Right forelimb (tissue), 1 donor: Measurements from ENCODE around the gene IQGAP3.
"Not testable (repeated sequence)": the region's sequence is repeated elsewhere in the genome, so short reads cannot be mapped to it uniquely, and the experiment has no call there.

Experiments
- DNase-seq: peaks from one replicate; pipeline ENCODE4 v3.0.0-alpha.2; 2018

Gene IQGAP3

DNA sequence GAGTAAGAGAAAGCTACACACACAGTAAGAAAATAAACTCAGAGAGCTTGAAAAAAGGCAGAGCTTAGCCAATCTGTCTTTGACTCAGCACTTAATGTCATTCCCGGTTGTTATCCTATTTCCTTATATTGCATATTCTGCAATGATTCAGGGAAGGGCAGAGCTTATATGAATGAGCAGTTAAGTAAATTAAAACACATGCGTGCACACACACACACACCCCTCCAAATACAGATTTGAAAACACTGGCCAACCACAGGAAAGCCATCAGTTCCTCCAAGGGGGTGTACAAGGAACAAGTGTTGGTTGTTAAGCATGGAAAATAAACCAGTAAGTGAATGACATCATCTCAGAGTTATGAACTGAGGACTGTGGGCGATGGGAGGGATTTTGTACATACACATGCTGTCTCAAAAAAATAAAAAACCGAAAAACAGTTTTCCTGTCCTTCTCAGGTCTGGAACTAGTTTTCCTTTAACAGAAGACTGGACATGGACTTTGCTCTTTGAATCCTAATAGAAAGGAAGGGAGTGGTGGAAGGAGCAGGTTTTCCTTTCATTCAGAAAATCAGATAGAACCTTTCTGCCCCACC lies 1.0 kb downstream of the IQGAP3 start:
- DNase-seq, result no peak

DNA sequence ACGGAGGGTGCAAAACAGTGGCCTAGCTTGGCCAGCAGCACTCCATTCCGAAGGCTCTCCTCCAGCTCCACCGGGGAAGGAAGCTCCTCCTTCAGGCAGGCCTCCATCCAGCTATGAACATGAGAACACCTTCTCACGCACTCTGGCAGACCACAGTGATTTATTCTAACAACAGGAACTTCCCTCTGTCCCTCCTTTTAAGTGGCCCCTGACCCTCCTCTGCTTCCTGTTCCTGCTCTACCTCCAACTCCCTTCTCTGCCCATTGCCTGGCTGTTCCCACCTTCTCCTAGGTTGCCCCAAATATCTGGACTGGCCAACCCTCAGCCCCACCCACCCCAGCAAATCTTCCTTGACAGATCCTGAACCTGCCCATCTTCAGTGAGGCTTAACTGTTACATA lies 5.9 kb downstream of the IQGAP3 start:
- no peak for DNase-seq

DNA sequence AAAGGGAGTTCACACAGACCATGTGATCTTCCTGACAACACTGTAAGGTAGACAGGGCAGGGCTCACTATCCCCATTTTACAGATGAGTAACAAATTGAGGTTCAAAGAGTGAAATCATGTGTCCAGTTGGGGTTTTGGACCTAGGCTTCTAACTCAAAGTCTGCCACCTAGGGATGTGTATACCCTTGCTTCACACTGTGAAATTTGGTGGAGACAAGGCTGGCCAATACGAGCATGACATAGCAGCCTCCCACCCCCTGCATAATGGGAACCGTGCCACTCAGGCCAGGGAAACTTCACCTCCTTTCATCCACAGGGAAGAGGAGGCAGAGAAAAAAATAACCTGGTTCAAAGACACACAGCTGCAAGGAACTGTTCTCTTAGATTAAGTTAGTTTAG lies 6.8 kb downstream of the IQGAP3 start:
- no peak for DNase-seq

DNA sequence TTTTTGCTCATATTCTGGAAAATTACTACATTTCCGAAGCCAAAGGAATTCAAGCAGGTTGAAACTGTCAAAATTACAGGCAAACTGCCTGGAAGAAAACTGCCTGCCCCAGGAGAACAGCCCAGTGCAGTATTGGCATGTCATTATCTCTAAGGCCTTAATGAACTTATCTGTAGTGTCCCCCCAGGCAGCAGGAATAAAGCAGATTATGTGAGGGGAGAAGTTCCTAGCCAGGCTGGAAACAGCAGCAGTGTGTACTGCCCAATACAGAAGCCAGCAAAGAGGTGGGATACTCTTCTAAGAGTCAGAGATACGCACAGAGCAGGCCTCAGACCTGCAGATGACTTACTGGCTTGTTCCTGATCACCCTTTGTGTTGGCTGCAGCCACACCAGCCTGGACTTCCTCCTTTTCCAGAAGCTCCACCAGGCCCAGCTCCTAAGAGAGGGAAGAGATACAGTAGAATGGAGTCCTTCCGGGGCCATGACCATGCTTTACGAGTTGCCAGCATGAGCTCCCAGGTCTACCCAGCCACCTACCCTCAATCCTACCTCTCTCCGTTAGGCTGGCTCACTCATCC lies 11.7 kb downstream of the IQGAP3 start:
- no peak for DNase-seq

DNA sequence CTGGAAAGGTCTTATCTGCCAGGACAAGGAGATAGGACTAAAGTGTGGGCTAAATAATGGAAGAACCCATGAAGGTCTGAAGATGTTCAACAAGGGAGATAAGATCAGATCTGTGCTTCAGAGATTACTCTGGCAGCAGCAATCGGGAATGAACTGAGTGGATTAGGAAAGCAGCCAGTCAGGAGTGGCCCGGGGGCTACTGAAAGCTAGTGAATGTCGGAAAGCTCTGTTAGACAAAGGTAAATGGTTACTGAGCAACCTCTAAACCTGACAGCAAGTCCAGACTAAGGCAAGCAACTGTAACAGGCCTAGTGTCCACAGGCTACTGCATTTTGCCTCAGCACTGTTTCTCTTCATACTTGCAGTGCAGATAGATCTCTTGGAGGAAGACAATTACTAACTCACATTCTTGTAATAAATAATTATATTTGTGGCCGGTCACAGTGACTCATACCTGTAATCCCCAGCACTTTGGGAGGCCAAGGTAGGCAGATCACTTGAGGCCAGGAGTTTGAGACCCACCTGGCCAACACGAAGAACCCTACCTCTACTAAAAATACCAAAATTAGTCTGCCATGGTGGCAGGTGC lies 12.5 kb downstream of the IQGAP3 start:
- DNase-seq, result no peak

DNA sequence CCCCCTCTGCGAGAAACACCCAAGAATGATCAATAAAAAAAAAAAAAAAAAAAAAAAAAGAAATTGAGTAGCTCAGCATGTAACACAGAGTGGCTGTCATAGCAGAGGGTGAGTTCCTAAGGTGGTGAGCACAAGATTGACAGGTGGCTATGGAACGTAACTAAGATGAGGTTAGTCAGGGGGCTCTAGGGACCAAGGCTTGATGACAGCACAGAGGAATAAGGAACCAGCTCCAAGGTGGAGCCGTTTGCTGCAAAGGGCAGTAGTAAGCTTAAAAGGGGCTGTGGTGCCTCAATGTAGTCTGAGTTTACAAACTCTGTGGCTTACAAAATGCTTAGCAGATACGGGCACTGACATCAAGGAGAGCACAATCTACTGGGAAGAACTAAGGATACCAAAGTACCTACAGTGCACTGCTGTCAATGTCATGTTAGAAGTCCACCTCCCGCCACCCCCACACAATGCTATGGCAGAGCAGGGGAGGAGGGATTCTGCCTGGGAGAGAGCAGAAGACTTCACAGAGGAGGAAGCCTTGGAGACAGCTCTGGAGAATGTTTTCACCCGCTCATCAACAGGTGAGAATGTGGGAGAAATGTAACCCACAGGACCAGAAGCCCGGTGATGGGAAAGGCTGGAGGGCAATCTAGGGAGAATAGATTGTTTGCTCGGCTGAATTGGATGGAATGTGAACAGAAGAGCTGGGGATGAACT lies 13.1 kb downstream of the IQGAP3 start:
- no peak for DNase-seq

DNA sequence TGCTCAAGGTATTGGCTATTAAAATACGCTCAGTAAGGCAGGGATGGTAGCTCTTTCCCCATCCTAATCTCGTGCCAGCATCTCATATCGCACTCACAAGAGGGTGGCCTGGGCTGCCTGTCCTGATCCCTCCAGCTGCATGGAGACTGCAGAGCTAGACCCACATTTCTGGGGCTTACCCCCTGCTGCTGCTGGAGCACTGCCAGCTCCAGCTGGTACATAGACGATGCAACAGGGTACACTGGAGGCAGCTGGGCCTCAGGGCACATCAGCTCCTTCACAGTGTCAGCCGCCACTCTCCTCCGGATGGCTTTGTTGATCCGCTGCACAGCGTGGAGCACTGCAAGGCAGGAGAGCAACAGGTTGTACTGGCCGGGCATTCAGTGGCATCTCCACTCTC lies 16.0 kb downstream of the IQGAP3 start:
- no peak for DNase-seq

DNA sequence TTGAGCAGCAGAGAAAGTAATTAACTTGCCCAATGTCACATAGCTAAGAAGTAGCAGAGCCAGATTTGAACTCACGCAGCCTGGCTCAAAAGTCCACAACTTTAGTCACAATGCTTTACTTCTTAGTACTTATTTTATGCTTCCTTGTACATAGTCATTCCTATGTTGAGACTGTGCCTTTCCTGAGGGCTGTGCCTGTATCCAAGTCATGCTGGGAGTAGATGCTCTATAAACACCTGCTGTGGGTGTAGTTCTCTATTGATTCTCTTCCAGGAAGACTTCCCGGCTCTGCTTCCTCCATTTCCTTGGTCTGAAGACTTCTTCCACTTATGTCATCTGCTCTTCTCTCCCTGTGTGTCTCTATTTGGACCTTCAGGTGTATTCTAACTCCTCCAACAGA lies 16.6 kb downstream of the IQGAP3 start:
- no peak for DNase-seq

DNA sequence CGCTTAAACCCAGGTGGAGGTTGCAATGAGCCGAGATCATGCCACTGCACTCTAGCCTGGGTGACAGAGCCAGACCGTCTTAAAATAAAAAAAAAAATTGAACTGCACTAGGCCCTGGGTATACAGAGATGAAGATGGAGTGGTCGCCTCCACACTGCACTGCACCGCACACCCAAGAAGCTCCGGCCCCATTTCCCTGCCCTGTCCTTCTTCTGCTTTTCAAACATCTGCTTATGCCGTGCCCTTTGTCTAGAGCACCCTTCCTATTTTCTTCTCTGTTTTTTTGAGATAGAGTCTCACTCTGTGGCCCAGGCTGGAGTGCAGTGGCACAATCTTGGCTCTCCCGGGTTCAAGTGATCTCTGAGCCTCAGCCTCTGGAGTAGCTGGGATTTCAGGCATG lies 17.4 kb downstream of the IQGAP3 start:
- DNase-seq, result no peak

DNA sequence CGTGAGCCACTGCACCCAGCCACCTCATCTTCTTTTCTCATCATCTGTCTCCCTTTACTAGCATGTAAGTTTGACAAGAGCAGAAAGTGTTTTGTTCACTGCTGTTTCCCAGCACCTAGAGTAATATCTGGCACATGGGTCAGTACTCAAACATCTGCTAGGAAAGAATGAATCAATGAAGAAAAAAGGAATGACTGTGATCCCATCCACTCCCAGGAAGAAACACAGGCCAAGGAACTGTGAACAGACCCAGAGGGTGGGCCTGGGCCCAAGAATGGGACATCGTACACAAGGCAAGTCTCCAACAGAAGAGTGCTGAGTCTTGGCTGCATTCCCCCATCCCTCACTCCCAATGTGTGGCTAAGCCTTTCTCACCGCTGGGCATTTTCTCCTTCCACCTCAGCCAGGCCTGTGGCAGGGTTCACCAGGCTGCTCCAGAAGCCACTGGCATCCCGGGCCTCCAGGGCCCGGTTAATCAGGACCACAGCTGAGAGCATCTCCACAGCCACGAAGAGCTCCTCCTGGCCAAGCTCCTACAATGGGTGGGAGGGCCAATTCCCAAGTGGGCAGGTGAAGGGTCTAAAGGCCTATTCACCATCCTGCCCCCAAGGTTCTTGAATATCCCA lies 18.4 kb downstream of the IQGAP3 start:
- no peak for DNase-seq

DNA sequence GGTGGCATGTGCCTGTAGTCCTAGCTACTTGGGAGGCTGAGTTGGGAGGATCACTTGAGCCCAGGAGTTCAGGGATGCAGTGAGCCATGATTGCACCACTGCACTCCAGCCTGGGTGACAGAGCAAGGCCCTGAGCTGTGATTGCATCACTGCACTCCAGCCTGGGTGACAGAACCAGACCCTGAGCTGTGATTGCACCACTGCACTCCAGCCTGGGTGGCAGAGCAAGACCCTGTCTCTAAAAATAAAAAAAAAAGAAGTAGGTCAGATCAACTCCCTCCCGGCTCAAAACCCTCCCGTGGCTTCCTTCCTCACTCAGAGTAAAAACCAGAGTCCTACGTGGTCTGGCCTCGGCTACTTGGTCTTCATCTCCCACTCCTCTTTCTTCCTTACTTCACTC lies 19.4 kb downstream of the IQGAP3 start:
- DNase-seq, result not testable (repeated sequence)

DNA sequence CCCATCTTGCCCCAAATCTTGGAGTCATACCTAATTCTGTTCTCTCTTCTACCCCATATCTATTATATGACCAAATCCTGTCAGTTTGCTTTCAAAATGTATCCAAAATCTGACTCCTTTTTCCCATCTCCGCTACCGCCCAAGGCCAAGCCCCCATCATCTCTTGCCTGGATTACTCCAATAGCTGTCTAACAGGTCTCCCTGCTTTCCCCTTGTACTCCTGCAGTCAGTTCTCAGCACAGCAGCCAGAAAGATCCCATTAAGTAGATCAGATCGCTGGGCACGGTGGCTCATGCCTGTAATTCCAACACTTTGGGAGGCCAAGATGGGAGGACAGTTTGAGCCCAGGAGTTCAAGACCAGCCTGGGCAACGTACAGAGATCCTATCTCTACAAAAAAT lies 19.8 kb downstream of the IQGAP3 start:
- no peak for DNase-seq

DNA sequence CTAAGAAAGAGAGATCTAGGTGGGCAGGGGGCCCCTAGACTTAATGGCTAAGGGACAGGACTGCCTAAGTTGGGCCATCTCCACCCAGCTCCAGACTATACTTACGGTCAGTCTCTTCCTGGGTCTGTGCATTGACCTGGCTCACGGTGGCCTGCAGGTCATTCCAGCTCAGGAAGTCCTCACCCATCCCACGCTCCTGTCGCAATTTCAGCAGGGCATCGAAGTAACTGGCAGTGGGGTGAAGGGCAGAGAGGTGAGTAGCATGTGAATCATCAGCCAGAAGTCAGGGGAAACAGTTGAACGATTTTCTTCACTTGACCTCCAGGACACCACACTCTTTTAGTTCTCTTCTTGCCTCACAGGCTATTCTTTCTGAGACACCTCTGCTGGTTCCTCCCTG lies 20.5 kb downstream of the IQGAP3 start:
- no peak for DNase-seq

DNA sequence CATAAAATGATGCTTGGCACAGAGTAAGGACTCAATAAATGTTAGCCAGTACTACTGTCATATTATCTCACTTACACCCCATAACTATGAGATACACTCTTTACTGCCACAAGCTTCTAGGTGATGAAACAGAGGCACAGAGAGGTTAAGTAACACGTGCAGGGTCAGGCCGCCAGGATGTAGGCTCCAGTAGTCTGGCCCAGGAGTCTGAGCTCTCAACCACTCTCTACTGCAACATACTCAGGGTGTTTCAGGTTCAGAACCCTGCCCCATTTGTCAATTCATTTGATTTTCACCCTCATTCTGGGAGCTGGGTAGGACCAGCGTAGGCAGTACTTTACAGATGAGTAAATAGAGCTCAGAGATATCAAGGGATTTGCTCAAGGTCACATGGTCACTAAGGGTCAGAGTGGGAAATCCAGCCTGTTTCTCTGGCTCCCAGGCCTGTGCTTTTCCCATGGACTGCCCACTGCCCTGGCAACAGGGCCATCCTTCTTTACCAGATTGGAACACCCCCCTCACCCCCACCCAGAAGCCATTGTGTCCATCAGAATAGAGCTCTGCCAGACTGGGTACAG lies 21.2 kb downstream of the IQGAP3 start:
- no peak for DNase-seq

DNA sequence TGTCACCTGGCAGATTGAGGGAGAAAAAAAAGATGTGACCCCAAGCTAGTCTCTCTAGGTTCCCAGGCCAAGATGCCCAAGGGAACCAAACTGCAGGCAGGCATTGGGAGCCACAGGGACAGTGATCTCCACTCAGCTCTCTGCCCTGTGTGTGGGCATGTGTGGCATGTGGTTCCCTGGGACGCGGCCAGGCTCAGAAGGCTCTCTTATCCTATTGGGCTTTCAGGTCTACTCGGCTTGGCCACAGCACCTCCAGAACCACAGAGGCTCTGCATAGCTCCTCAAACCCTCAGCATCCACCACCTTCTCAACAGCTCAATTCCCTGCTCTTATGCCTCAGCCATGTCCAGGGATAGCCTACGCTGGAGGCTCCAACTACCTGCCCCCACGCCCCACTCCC lies 22.0 kb downstream of the IQGAP3 start:
- DNase-seq, result no peak

DNA sequence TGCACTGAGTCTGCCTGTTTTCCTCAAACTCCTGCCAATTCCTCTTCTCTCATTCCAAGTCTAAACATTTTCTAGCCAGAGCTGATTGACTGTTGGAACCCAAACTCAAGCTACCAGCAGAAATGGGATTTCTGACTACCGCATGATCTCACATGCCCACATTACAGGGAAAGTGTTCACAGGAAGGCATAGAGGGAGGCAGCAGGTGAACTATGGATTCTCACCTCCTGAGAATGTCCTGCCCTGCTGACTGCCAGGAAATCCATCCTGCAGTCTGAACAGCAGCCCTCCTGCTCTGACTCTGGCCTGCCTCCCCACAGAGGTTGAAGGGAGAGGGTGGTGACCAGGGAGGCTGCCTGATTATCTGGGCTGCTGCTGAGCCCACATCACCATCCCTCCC lies 22.5 kb downstream of the IQGAP3 start:
- no peak for DNase-seq

DNA sequence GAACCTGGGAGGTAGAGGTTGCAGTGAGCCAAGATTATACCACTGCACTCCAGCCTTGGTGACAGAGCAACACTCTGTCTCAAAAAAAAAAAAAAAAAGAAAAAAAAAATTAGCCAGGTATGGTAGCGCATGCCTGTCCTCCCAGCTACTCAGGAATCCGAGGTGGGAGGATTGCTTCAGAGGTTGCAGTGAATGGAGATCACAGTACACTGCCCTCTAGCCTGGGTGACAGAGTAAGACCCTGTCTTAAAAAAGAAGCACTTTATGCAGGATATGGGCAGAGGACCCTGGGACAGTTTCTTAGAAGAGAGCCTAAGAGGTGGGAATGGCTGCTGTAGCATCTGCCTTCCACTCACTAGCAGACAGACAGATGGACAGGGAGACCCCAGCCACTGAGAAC lies 23.0 kb downstream of the IQGAP3 start:
- DNase-seq, result no peak

DNA sequence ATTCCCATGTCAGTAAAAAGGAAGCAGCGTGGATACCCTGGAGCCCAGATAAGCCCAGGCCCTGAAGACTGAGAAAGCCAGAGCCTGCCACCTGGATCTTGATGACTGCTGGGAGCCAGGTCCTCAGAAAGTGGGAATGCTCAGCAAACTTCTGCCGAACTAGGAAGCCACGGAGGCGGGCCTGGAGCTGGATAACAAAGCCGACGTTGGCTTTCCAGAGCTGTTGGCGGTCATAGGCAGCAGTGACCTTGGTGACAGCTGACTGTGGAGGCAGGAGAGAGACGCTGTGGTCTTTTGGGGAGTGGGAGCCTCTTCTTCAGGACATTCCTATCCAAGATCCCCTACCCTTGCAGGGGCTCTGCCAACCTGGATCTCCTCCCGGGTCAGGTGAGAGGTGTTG lies 24.4 kb downstream of the IQGAP3 start:
- no peak for DNase-seq

DNA sequence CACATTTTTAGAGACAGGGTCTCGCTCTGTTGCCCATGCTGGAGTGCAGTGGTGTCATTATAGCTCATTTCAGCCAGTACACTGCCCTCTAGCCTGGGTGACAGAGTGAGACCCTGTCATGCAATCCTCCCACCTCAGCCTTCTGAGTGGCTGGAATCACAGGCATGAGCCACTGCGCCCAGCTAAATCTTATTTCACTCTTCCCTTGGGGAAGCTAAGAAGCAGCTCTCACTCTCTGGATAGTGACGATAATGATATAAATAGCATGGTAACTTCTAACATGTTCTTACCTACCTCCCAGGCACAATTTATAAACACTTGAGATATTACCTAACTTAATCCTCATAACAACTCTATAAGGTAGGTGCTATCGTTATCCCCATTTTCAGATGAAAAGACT lies 24.9 kb downstream of the IQGAP3 start:
- no peak for DNase-seq

DNA sequence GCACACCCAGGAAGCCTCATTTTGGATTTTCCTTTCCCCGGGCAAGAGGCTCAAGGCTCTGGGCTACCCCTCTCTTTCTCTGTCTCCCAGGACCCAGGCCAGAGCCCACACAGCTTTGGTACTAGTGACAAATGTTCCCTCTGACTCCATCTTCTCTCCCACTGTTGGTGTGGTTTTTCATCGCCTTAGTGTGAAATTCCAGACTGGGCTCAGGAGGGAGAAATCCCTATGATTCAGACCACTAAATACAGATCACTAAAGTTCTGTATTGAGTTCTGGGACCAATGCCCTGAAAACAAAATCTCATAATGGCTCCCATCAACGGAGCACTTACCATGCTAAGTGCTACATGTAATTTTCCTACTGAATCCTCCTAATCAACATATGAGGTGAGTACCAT lies 26.1 kb downstream of the IQGAP3 start:
- DNase-seq, result no peak

DNA sequence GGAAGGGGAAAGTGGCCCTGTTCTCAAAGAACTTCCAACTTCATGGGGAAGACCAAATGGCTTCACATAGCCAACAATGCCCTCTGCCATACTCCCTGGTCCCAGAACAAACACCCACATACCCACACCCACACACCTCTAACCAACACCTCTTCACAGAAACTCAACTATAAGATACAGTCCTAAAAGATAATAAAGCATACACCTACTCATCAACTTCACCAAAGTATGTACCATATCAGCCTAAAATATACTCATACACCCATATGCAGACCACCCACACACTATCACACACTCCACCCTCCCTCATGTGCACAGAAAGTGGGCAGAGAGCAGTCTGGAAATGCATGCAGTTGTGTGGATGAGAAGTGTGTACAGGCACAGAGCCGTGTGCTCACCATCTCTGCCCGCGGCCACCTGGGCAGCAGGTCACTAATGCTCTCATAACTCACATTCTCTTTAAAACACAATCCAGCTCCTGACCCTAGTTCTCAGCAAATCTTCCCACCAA lies 27.7 kb downstream of the IQGAP3 start:
- no peak for DNase-seq

DNA sequence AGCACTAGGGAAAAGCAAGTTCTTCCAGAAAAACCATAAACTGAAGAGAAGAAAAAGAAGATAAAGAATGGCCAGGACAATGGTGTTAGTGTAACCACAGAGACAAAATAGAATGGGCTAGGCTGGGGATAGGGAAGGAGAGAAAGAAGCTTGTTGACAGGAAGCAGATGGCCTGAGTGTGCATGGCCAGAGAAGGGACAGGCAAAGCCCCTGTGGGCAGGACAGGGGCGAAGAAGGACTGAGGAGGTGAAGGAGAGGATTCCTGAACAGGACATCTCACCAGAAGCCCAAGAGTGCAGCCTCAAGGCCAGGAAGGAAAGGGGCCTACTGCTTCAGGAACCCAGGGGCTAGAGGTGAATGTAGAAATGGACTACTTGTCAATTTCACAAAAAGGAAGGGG lies 29.3 kb downstream of the IQGAP3 start:
- DNase-seq, result no peak

DNA sequence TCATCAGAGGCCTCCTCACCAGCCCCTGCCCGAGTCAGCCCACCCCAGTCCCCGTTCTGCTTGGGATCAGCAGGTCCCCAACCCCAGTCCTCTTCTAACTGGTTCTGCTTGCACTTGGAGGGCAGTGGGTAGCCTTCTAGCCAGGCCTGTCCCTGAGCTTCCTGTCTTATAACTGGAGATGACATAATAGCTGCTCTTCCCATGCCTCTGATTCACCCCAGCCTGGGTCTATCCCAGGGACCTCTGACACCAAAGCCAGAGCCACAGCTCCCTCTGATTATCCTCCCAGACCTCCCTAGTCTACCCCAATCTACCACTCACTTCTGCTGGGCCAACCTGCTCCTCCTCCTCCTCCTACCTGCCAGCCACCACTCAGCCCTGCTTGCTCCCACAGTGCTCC lies 31.4 kb downstream of the IQGAP3 start:
- DNase-seq, result no peak
